PC-9 (cell line): ENCODE measurements around the gene CUL9. TPM values are rescaled to one million over a fixed set of nuclear protein-coding genes. Genes with fewer than 3 reads are reported as not detected.

ENCODE experiments used
- BruUV-seq: library from RNA; stranded (reverse); fragments of 400-500 nt; replicated peaks from 2 replicates; lab custom pipeline; 2021; lab: Mats Ljungman, UMichigan
- CTCF ChIA-PET: fragments of 300-600 bp; sonication (Branson Sonifier 250); formaldehyde crosslinking; loops from one replicate; lab custom pipeline; 2022; ENCODE audit warnings: antibody characterized with exemption; lab: Charles Lee
- POLR2A ChIA-PET: fragments of 300-600 bp; sonication (Branson Sonifier 250); formaldehyde crosslinking; loops from one replicate; lab custom pipeline; 2022; ENCODE audit warnings: antibody characterized with exemption; ENCODE audit not compliant: unreplicated experiment; lab: Charles Lee
- DNase-seq, 2 experiments: peaks; one replicate each; pipeline versions ENCODE4 v3.0.0 to v3.0.0-alpha.2; 2015 to 2022; ENCODE audit warnings: mixed read lengths in 1 of 2
- H2AFZ ChIP-seq: fragments of 200-600 bp; sonication (generic); 2 replicates; pipeline ENCODE4 v1.8.1; 2017; ENCODE audit warnings: antibody characterized with exemption
- H3F3A ChIP-seq: fragments of 200-600 bp; sonication (generic); 2 replicates; pipeline ENCODE4 v1.8.1; 2017; ENCODE audit warnings: antibody characterized with exemption, mild to moderate bottlenecking, low read depth; ENCODE audit not compliant: insufficient read depth
- H3K27ac ChIP-seq: fragments of 200-600 bp; sonication (generic); 2 replicates; pipeline ENCODE4 v1.6.1; 2016; ENCODE audit warnings: mixed run types
- H3K27me3 ChIP-seq: fragments of 200-600 bp; sonication (generic); 2 replicates; pipeline ENCODE4 v1.6.1; 2016; ENCODE audit warnings: low read depth, mixed run types; ENCODE audit not compliant: insufficient read depth
- H3K36me3 ChIP-seq: fragments of 200-600 bp; sonication (generic); 2 replicates; pipeline ENCODE4 v1.6.1; 2016; ENCODE audit warnings: low read depth, mixed run types
- H3K4me1 ChIP-seq: fragments of 200-600 bp; sonication (generic); replicated peaks from 2 replicates; pipeline ENCODE4 v1.6.1; 2016; ENCODE audit warnings: mixed run types; ENCODE audit not compliant: insufficient read depth
- H3K4me2 ChIP-seq: fragments of 200-600 bp; sonication (generic); 2 replicates; pipeline ENCODE4 v1.6.1; 2017; ENCODE audit warnings: mixed run types
- H3K4me3 ChIP-seq: fragments of 200-600 bp; sonication (generic); 2 replicates; pipeline ENCODE4 v1.6.1; 2016; ENCODE audit warnings: mixed run types
- H3K79me2 ChIP-seq: fragments of 200-600 bp; sonication (generic); 2 replicates; pipeline ENCODE4 v1.6.1; 2017; ENCODE audit warnings: low read depth, mixed run types
- H3K9me2 ChIP-seq: fragments of 200-600 bp; sonication (generic); 2 replicates; pipeline ENCODE4 v1.8.1; 2017; ENCODE audit warnings: mild to moderate bottlenecking; ENCODE audit not compliant: insufficient read depth
- H3K9me3 ChIP-seq: fragments of 200-600 bp; sonication (generic); 2 replicates; pipeline ENCODE4 v1.8.1; 2016; ENCODE audit warnings: low read depth; ENCODE audit not compliant: insufficient read depth
- H4K20me1 ChIP-seq: fragments of 200-600 bp; sonication (generic); 2 replicates; pipeline ENCODE4 v1.8.1; 2017; ENCODE audit not compliant: insufficient read depth
- EZH2 ChIP-seq: fragments of 200-600 bp; sonication (generic); IDR thresholded peaks from 2 replicates; pipeline ENCODE4 v1.8.0; 2017; ENCODE audit warnings: antibody characterized with exemption, low read depth
- intact Hi-C: fragments of 100-400 bp; cut with micrococcal nuclease; formaldehyde crosslinking; loops from one replicate; pipeline ENCODE4 v1.10.0; 2022; ENCODE audit not compliant: unreplicated experiment
- total RNA-seq: library from RNA; stranded (reverse); gene quantifications from 2 replicates; pipeline ENCODE4 v1.2.3, GENCODE V29; 2021
- TF ChIP-seq, protein P1 (sequence below): fragments of 200-600 bp; sonication (generic); conservative IDR thresholded peaks from 2 replicates; pipeline ENCODE4 v1.6.1; 2017; ENCODE audit warnings: mixed run types, antibody characterized with exemption, mild to moderate bottlenecking, moderate library complexity

The CUL9 gene
- total RNA-seq, 1 experiment from 2014 or later = 52.8 TPM

DNA sequence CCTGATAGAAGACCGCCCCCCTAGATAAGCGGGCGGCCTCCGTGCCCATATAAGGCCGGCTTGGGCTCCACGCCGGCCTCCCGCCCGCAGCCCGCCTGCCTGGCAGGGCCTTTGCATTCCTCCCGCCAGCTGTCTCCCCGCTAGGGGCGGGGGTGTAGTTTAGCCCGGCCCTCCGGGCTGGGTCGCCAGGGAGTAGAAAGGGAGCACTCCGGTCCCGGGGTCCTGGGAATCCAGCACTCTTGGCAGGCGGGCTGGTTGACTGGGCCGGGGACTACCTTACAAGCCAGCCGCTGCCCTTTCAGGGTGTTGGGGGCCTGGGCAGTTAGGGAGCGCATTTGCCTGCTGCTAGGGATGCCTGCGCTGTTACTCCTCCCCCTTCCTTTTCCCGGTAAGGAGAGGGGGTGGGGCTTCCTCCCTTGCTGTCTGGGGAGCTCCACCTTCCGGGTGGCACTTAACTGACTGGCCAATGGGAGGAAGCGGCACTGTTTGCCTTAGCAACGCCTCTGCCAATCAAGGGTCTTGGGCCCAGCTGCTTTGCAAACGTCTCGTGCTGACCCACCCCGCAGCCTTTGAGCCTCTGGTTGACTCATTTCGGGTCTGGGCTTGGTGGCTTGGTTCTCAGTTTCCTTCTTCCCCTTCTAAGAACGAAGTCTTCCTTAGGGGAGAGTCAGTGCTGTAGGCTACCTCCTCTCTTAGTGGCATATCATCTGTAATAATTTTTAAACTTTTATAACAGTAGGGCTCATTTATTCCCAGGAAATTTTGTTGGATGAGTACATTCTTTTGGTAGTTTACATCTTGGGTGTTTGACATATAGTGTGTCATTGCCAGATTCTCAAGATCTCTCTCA is 7.5 kb upstream of the CUL9 start:
- Histone ChIP-seq H3K79me2 (peaks cover 36% of the 10 kb centered on the region), H3F3A (peaks cover 29% of the 10 kb centered on the region), H4K20me1 (peaks cover 9% of the 10 kb centered on the region; the same call in 1 of the 2 replicates), H3K4me3 (peak overlapping the region; percentile 49; the same call in 1 of the 2 replicates), H3K36me3 (peaks cover 9% of the 10 kb centered on the region; the same call in 1 of the 2 replicates), H3K4me2 (peak overlapping the region; percentile 87), H3K9me2 (no peaks in the 10 kb centered on the region), H3K27me3 (no peaks in the 10 kb centered on the region), H2AFZ (no peak overlapping the region), H3K4me1 (peaks cover 29% of the 10 kb centered on the region), H3K27ac (peak overlapping the region; percentile 40), H3K9me3 (no peaks in the 10 kb centered on the region)
- peak; percentile 96 to 98 for DNase-seq
- TF ChIP-seq, protein P1, sequence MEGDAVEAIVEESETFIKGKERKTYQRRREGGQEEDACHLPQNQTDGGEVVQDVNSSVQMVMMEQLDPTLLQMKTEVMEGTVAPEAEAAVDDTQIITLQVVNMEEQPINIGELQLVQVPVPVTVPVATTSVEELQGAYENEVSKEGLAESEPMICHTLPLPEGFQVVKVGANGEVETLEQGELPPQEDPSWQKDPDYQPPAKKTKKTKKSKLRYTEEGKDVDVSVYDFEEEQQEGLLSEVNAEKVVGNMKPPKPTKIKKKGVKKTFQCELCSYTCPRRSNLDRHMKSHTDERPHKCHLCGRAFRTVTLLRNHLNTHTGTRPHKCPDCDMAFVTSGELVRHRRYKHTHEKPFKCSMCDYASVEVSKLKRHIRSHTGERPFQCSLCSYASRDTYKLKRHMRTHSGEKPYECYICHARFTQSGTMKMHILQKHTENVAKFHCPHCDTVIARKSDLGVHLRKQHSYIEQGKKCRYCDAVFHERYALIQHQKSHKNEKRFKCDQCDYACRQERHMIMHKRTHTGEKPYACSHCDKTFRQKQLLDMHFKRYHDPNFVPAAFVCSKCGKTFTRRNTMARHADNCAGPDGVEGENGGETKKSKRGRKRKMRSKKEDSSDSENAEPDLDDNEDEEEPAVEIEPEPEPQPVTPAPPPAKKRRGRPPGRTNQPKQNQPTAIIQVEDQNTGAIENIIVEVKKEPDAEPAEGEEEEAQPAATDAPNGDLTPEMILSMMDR = no peak
- TF ChIP-seq EZH2 = no peak
- intact Hi-C loops = loop anchor here (1.0 to 10.0 kb wide), 4 partner anchors 115 to 453 kb away; partner anchors contain the start of genes GTPBP2, KLC4, MRPL2 and ZNF318
- ChIA-PET POLR2A (interaction anchor here (0.6 to 1.0 kb wide), 2 partner anchors 82 to 115 kb away, joined by 7 to 10 read pairs; partner anchors contain the start of genes KLC4 and MRPL2), CTCF (interaction anchor here (0.8 kb wide), 1 partner anchor 13 kb away, joined by 7 read pairs; no protein-coding TSS in a partner anchor)
- no TSS peak for BruUV-seq

DNA sequence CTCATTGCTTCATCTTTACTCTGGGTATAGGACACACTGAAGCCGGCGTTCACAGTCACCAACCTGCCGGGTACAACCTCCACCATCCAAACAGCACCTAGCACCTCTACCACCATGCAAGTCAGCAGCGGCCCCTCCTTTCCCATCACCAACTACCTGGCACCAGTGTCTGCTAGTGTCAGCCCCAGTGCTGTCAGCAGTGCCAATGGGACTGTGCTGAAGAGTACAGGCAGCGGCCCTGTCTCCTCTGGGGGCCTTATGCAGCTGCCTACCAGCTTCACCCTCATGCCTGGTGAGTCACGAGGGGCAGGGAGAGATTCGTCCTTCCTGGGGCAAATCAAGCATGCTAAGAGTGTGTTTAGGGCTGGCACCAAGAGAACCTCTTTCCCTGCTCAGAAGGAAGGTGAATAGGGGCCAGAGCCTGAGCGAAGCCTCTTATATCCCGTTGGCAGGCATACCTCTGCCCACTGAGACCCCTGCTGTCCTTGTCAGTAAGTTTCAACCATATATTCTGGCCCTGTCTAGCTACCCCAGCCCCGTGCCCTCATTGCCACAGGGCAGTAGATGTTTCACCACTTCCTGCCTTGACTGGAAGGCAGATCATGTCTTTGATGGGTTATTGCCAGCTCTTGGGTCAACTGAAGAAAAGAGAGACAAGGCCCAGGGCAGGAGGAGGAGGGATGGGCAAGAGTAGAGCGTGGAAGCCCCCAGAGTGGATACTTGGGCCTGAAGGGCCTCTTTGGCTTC is 6.1 kb upstream of the CUL9 start:
- intact Hi-C loops = loop anchor here (10.0 kb wide), 1 partner anchor 319 kb away; no protein-coding TSS in a partner anchor
- Histone ChIP-seq H3K4me1 (peaks cover 29% of the 10 kb centered on the region), H3K9me3 (no peaks in the 10 kb centered on the region), H3K79me2 (peaks cover 36% of the 10 kb centered on the region), H3K36me3 (peaks cover 9% of the 10 kb centered on the region; the same call in 1 of the 2 replicates), H3K27me3 (no peaks in the 10 kb centered on the region), H4K20me1 (peaks cover 9% of the 10 kb centered on the region; the same call in 1 of the 2 replicates), H3K4me3 (no peak overlapping the region), H3K9me2 (no peaks in the 10 kb centered on the region), H3K4me2 (no peak overlapping the region), H3K27ac (no peak overlapping the region), H3F3A (peaks cover 22% of the 10 kb centered on the region), H2AFZ (no peak overlapping the region)
- TF ChIP-seq, protein P1 = no peak
- TF ChIP-seq EZH2 = no peak
- no peak for DNase-seq
- ChIA-PET CTCF (no interaction called here), POLR2A (no interaction called here)
- BruUV-seq = no TSS peak

DNA sequence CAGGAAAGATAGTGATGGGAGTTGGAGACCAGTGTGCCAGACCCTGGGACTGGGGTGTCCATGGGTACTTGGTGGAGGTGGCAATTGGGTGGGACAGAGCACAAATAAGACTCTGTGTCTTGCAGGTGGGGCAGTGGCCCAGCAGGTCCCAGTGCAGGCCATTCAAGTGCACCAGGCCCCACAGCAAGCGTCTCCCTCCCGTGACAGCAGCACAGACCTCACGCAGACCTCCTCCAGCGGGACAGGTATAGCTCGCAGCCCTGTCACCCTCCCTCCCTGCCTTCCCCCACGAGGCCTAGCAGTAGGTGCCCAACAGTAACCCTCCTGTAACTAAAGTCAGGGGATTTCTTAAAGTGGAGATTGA is 5.6 kb upstream of the CUL9 start:
- peaks cover 36% of the 10 kb centered on the region for H3K79me2 ChIP-seq
- H3K4me2 ChIP-seq = no peak overlapping the region
- intact Hi-C loops = loop anchor here (10.0 kb wide), 1 partner anchor 318 kb away; no protein-coding TSS in a partner anchor
- CTCF ChIA-PET = no interaction called here
- peaks cover 9% of the 10 kb centered on the region; the same call in 1 of the 2 replicates for H4K20me1 ChIP-seq
- BruUV-seq = no TSS peak
- no peak for DNase-seq
- H3K4me1 ChIP-seq = peaks cover 33% of the 10 kb centered on the region
- H3K36me3 ChIP-seq = peaks cover 9% of the 10 kb centered on the region; the same call in 1 of the 2 replicates
- POLR2A ChIA-PET = no interaction called here
- no peak overlapping the region for H3K4me3 ChIP-seq
- H3F3A ChIP-seq = peaks cover 27% of the 10 kb centered on the region
- H3K27ac ChIP-seq = no peak overlapping the region
- no peaks in the 10 kb centered on the region for H3K27me3 ChIP-seq
- H3K9me2 ChIP-seq = no peaks in the 10 kb centered on the region
- TF ChIP-seq, protein P1 = no peak
- no peak for TF ChIP-seq EZH2
- H2AFZ ChIP-seq = no peak overlapping the region
- no peaks in the 10 kb centered on the region for H3K9me3 ChIP-seq
